Measurements from ENCODE around the gene SP1. TPM values are rescaled to one million over a fixed set of nuclear protein-coding genes. Genes with fewer than 3 reads are reported as not detected.

The SP1 gene
- total RNA-seq, 1 experiment from 2014 or later, result 96.8 TPM

DNA sequence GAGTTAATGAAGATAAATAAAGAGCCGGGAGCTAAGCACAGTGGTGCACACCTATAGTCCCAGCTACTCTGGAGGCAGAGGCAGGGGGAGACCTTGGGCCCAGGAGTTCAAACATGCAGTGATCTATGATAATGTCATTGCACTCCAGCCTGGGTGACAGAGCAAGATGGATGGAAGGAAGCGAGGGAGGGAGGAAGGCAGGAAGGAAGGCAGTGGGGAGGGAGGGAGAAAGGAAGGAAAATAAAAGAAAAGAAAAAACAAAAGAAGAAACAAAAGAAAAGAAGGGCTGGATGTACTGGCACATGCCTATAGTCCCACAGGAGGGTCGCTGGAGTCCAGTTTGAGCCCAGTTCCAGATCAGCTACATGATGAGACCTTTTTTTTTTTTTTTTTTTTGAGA lies 24.9 kb upstream of the SP1 start:
- CTCF ChIA-PET, result interaction anchor here (1.3 to 3.0 kb wide), 4 partner anchors 10 to 66 kb away, joined by 4 to 14 read pairs (median 7); partner anchors contain the start of gene AAAS
- H3K4me2 ChIP-seq (ENCODE audit: low read length), result 0 out of 2 replicates have a peak overlapping the region, but pooled peaks have one; percentile 44
- intact Hi-C loops (cut with micrococcal nuclease), result no loop called here
- BruUV-seq (replicated peaks), result no TSS peak
- RAD21 ChIA-PET (ENCODE audit: low non-redundant PET in 1 of 2, low total read pairs in 2 of 2, uncharacterized antibody in 2 of 2, unreplicated experiment in 2 of 2), result no interaction called here
- peaks cover 11 to 31% of the 10 kb centered on the region in 2 experiments; a peak in 3 of 4 replicates for H3K4me1 ChIP-seq (ENCODE audit: control insufficient read depth in 1 of 2, insufficient read depth in 2 of 2, low read length in 2 of 2)
- peak overlapping the region; percentile 85 for H2AFZ ChIP-seq (ENCODE audit: low read depth, low read length, poor library complexity, severe bottlenecking)
- no peak overlapping the region for H3K27ac ChIP-seq (ENCODE audit: low read depth, low read length)
- ATAC-seq (no peak), DNase-seq (ENCODE audit: low read depth, low spot score) (no peak)
- POLR2A ChIA-PET, result interaction anchor here (1.0 to 1.6 kb wide), 3 partner anchors 25 to 66 kb away, joined by 3 to 6 read pairs (median 3); partner anchors contain the start of gene SP1
- no peaks in the 10 kb centered on the region for H3K79me2 ChIP-seq (ENCODE audit: insufficient read depth, low read length)
- H3K9me2 ChIP-seq (ENCODE audit: insufficient read depth), result no peaks in the 10 kb centered on the region
- no peak overlapping the region for H3K4me3 ChIP-seq (replicated peaks in 1 of 2; ENCODE audit: low read depth in 1 of 2, low read length in 2 of 2)
- H3K9ac ChIP-seq (ENCODE audit: low read length), result 0 out of 2 replicates have a peak overlapping the region, but pooled peaks have one; percentile 17
- no peaks in the 10 kb centered on the region for H3K36me3 ChIP-seq (ENCODE audit: control insufficient read depth in 1 of 2, insufficient read depth in 2 of 2, low read length in 2 of 2)
- no peaks in the 10 kb centered on the region for H4K20me1 ChIP-seq (ENCODE audit: insufficient read depth)
- H3K9me3 ChIP-seq (ENCODE audit: control insufficient read depth in 1 of 2, insufficient read depth in 1 of 2, low read depth in 1 of 2, low read length in 2 of 2), result no peaks in the 10 kb centered on the region
- TF ChIP-seq FOSL1 (IDR thresholded peaks at IDR 0.05; ENCODE audit: low read depth) (no peak), EZH2 (IDR thresholded peaks at IDR 0.05) (no peak), TCF7L2 (IDR thresholded peaks at IDR 0.05; ENCODE audit: borderline replicate concordance, extremely low read depth, insufficient read depth, insufficient read length) (no peak), RAD21 (IDR thresholded peaks at IDR 0.05; ENCODE audit: low read depth) (no peak), SIN3A (IDR thresholded peaks at IDR 0.05; ENCODE audit: low read depth) (no peak), YY1 (IDR thresholded peaks at IDR 0.05; ENCODE audit: extremely low read depth, insufficient replicate concordance, low read depth, low read length) (no peak), SP1 (IDR thresholded peaks at IDR 0.05; ENCODE audit: low read depth) (no peak), POLR2A (IDR thresholded peaks at IDR 0.05; ENCODE audit: borderline replicate concordance, extremely low read depth, insufficient read depth, insufficient read length) (no peak), POLR2AphosphoS5 (IDR thresholded peaks at IDR 0.05; ENCODE audit: low read depth, low read length) (no peak), EGR1 (IDR thresholded peaks at IDR 0.05; ENCODE audit: low read depth) (no peak), CEBPB (IDR thresholded peaks at IDR 0.05; ENCODE audit: low read depth) (no peak), ZNF274 (IDR thresholded peaks at IDR 0.05; ENCODE audit: low read depth, low read length) (no peak), CBX3 (IDR thresholded peaks at IDR 0.05; ENCODE audit: low read depth) (no peak), ELF1 (IDR thresholded peaks at IDR 0.05; ENCODE audit: borderline replicate concordance, low read depth) (no peak), SRF (IDR thresholded peaks at IDR 0.05; ENCODE audit: low read depth) (no peak)
- TF ChIP-seq, protein P1, sequence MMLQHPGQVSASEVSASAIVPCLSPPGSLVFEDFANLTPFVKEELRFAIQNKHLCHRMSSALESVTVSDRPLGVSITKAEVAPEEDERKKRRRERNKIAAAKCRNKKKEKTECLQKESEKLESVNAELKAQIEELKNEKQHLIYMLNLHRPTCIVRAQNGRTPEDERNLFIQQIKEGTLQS (IDR thresholded peaks at IDR 0.05), result no peak
- TF ChIP-seq, protein P2, sequence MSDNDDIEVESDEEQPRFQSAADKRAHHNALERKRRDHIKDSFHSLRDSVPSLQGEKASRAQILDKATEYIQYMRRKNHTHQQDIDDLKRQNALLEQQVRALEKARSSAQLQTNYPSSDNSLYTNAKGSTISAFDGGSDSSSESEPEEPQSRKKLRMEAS (IDR thresholded peaks at IDR 0.05), result no peak
- TF ChIP-seq, protein P3, sequence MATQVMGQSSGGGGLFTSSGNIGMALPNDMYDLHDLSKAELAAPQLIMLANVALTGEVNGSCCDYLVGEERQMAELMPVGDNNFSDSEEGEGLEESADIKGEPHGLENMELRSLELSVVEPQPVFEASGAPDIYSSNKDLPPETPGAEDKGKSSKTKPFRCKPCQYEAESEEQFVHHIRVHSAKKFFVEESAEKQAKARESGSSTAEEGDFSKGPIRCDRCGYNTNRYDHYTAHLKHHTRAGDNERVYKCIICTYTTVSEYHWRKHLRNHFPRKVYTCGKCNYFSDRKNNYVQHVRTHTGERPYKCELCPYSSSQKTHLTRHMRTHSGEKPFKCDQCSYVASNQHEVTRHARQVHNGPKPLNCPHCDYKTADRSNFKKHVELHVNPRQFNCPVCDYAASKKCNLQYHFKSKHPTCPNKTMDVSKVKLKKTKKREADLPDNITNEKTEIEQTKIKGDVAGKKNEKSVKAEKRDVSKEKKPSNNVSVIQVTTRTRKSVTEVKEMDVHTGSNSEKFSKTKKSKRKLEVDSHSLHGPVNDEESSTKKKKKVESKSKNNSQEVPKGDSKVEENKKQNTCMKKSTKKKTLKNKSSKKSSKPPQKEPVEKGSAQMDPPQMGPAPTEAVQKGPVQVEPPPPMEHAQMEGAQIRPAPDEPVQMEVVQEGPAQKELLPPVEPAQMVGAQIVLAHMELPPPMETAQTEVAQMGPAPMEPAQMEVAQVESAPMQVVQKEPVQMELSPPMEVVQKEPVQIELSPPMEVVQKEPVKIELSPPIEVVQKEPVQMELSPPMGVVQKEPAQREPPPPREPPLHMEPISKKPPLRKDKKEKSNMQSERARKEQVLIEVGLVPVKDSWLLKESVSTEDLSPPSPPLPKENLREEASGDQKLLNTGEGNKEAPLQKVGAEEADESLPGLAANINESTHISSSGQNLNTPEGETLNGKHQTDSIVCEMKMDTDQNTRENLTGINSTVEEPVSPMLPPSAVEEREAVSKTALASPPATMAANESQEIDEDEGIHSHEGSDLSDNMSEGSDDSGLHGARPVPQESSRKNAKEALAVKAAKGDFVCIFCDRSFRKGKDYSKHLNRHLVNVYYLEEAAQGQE (IDR thresholded peaks at IDR 0.05; ENCODE audit: low read depth), result no peak
- TF ChIP-seq, protein P4, sequence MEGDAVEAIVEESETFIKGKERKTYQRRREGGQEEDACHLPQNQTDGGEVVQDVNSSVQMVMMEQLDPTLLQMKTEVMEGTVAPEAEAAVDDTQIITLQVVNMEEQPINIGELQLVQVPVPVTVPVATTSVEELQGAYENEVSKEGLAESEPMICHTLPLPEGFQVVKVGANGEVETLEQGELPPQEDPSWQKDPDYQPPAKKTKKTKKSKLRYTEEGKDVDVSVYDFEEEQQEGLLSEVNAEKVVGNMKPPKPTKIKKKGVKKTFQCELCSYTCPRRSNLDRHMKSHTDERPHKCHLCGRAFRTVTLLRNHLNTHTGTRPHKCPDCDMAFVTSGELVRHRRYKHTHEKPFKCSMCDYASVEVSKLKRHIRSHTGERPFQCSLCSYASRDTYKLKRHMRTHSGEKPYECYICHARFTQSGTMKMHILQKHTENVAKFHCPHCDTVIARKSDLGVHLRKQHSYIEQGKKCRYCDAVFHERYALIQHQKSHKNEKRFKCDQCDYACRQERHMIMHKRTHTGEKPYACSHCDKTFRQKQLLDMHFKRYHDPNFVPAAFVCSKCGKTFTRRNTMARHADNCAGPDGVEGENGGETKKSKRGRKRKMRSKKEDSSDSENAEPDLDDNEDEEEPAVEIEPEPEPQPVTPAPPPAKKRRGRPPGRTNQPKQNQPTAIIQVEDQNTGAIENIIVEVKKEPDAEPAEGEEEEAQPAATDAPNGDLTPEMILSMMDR (IDR thresholded peaks at IDR 0.05 in 2 of 3, conservative IDR thresholded peaks at IDR 0.05 in 1 of 3; ENCODE audit: borderline replicate concordance in 1 of 3, insufficient read depth in 1 of 3, low read depth in 2 of 3, low read length in 2 of 3), result no peak
- H3K27me3 ChIP-seq (ENCODE audit: insufficient read depth, low read length), result no peaks in the 10 kb centered on the region
